GM21381 (cell line): ENCODE measurements around the gene FSTL5.
"Not testable (repeated sequence)": the region's sequence is repeated elsewhere in the genome, so short reads cannot be mapped to it uniquely, and the experiment has no call there.

Source experiments
- ATAC-seq: cut with Tn5 transposase; IDR thresholded peaks from one replicate; pipeline ENCODE4 v1.9.1; 2021; ENCODE audit warnings: mild to moderate bottlenecking, moderate library complexity; ENCODE audit not compliant: unreplicated experiment

Gene FSTL5

GRCh38 chr4:162163892-162164759 lies at the start of gene FSTL5:
FSTL5 (minus strand) TSS chr4:162164000; CDS start chr4:162111396, 52,604 bp downstream.
- ATAC-seq = peak; percentile 96

- no peak for ATAC-seq
These were observed 45.9 kb upstream of the FSTL5 start for GRCh38 chr4:162209706-162210105.

- ATAC-seq = not testable (repeated sequence)
These were observed 39.7 kb upstream of the FSTL5 start for GRCh38 chr4:162203478-162203877.

GRCh38 chr4:162201673-162202072 lies 37.9 kb upstream of the FSTL5 start:
- ATAC-seq = no peak

- ATAC-seq = no peak
These were observed 6.7 kb upstream of the FSTL5 start for GRCh38 chr4:162170509-162170908.

- no peak for ATAC-seq
These were observed 1.2 kb upstream of the FSTL5 start for GRCh38 chr4:162164906-162165510.

GRCh38 chr4:162162672-162163071 lies 1.1 kb downstream of the FSTL5 start:
- no peak for ATAC-seq

GRCh38 chr4:162157241-162157640 lies 6.6 kb downstream of the FSTL5 start:
- ATAC-seq = no peak

GRCh38 chr4:162154862-162155540 lies 8.8 kb downstream of the FSTL5 start:
- no peak for ATAC-seq

- ATAC-seq = no peak
These were observed 11.9 kb downstream of the FSTL5 start for GRCh38 chr4:162151850-162152249.

GRCh38 chr4:162151386-162151785 lies 12.4 kb downstream of the FSTL5 start:
- no peak for ATAC-seq

- ATAC-seq = no peak
These were observed 14.2 kb downstream of the FSTL5 start for GRCh38 chr4:162149644-162150043.

- no peak for ATAC-seq
These were observed 23.6 kb downstream of the FSTL5 start for GRCh38 chr4:162140051-162140683.

- ATAC-seq = no peak
These were observed 24.4 kb downstream of the FSTL5 start for GRCh38 chr4:162139412-162139811.

GRCh38 chr4:162131256-162131655 lies 32.5 kb downstream of the FSTL5 start:
- ATAC-seq = no peak

- ATAC-seq = no peak
These were observed 37.1 kb downstream of the FSTL5 start for GRCh38 chr4:162126729-162127128.

- ATAC-seq = no peak
These were observed 46.7 kb downstream of the FSTL5 start for GRCh38 chr4:162117051-162117450.

GRCh38 chr4:162116095-162116779 lies 47.6 kb downstream of the FSTL5 start:
- ATAC-seq = no peak

GRCh38 chr4:162115333-162115732 lies 48.5 kb downstream of the FSTL5 start:
- no peak for ATAC-seq

GRCh38 chr4:162111078-162111477 lies 52.7 kb downstream of the FSTL5 start:
- no peak for ATAC-seq
